ENCODE measurements around the gene NDFIP1.

NDFIP1 gene

GRCh38 chr5:142119051-142119625 lies 10.6 kb downstream of the NDFIP1 start:
- no peak for DNase-seq (ENCODE audit: low spot score)

- DNase-seq (ENCODE audit: low spot score), result no peak
These were observed 11.8 kb downstream of the NDFIP1 start for GRCh38 chr5:142120247-142120935.

GRCh38 chr5:142122121-142122520 lies 13.5 kb downstream of the NDFIP1 start:
- no peak for DNase-seq (ENCODE audit: low spot score)

GRCh38 chr5:142125378-142125777 lies 16.8 kb downstream of the NDFIP1 start:
- no peak for DNase-seq (ENCODE audit: low spot score)

GRCh38 chr5:142125963-142126362 lies 17.4 kb downstream of the NDFIP1 start:
- no peak for DNase-seq (ENCODE audit: low spot score)

- DNase-seq (ENCODE audit: low spot score), result no peak
These were observed 20.2 kb downstream of the NDFIP1 start for GRCh38 chr5:142128675-142129208.

- DNase-seq (ENCODE audit: low spot score), result peak; percentile 25
These were observed 21.0 kb downstream of the NDFIP1 start for GRCh38 chr5:142129446-142130066.

GRCh38 chr5:142131394-142131793 lies 22.8 kb downstream of the NDFIP1 start:
- no peak for DNase-seq (ENCODE audit: low spot score)

GRCh38 chr5:142132916-142133315 lies 24.3 kb downstream of the NDFIP1 start:
- no peak for DNase-seq (ENCODE audit: low spot score)

- DNase-seq (ENCODE audit: low spot score), result no peak
These were observed 25.0 kb downstream of the NDFIP1 start for GRCh38 chr5:142133330-142134206.

- DNase-seq (ENCODE audit: low spot score), result no peak
These were observed 25.9 kb downstream of the NDFIP1 start for GRCh38 chr5:142134331-142135010.

GRCh38 chr5:142141463-142141862 lies 32.9 kb downstream of the NDFIP1 start:
- no peak for DNase-seq (ENCODE audit: low spot score)

GRCh38 chr5:142143878-142144277 lies 35.3 kb downstream of the NDFIP1 start:
- DNase-seq (ENCODE audit: low spot score), result peak; percentile 47

GRCh38 chr5:142145106-142145900 lies 36.7 kb downstream of the NDFIP1 start:
- peak; percentile 67 for DNase-seq (ENCODE audit: low spot score)

- no peak for DNase-seq (ENCODE audit: low spot score)
These were observed 40.8 kb downstream of the NDFIP1 start for GRCh38 chr5:142149363-142149762.

- no peak for DNase-seq (ENCODE audit: low spot score)
These were observed 41.9 kb downstream of the NDFIP1 start for GRCh38 chr5:142150431-142150830.

GRCh38 chr5:142151436-142152383 lies 43.1 kb downstream of the NDFIP1 start:
- DNase-seq (ENCODE audit: low spot score), result peak; percentile 74

GRCh38 chr5:142152384-142152732 lies 43.8 kb downstream of the NDFIP1 start:
- DNase-seq (ENCODE audit: low spot score), result no peak

- no peak for DNase-seq (ENCODE audit: low spot score)
These were observed 45.3 kb downstream of the NDFIP1 start for GRCh38 chr5:142153674-142154448.

Data from kidney tubule cell (primary cell).